DND-41 (cell line): ENCODE results near the gene LRRTM4.

Experiments used
- CTCF ChIP-seq: IDR thresholded peaks from 2 replicates; pipeline ENCODE4 v1.5.1; 2012; ENCODE audit warnings: borderline replicate concordance, low read length, moderate library complexity, mild to moderate bottlenecking; ENCODE audit not compliant: poor library complexity, severe bottlenecking; ENCODE audit errors: extremely low read depth
- EZH2 ChIP-seq: IDR thresholded peaks from 3 replicates; pipeline ENCODE4 v1.6.1; 2012; ENCODE audit warnings: borderline replicate concordance, low read depth, mild to moderate bottlenecking, moderate library complexity, low read length, inconsistent platforms; ENCODE audit not compliant: severe bottlenecking

GRCh38 chr2:76946631-76947145 is 575.5 kb downstream of the LRRTM4 start:
- TF ChIP-seq EZH2 (no peak), CTCF (no peak)
